Neural progenitor cell (in vitro differentiated cells): ENCODE results near the gene ATP8B4.

Experiments
- CTCF ChIP-seq: fragments of 200-600 bp; sonication (generic); IDR thresholded peaks from 2 replicates; pipeline ENCODE4 v1.5.1; 2017; ENCODE audit warnings: antibody characterized with exemption, mild to moderate bottlenecking
- EZH2 ChIP-seq: fragments of 200-600 bp; sonication (generic); IDR thresholded peaks from 2 replicates; pipeline ENCODE4 v1.6.1; 2017; ENCODE audit warnings: antibody characterized with exemption, mild to moderate bottlenecking, moderate library complexity
- EZH2phosphoT487 ChIP-seq: fragments of 200-600 bp; sonication (generic); IDR thresholded peaks from 2 replicates; pipeline ENCODE4 v1.6.1; 2017; ENCODE audit warnings: antibody characterized with exemption

GRCh38 chr15:50066666-50067065, 52.4 kb downstream of the ATP8B4 start:
- no peak for TF ChIP-seq EZH2
- no peak for TF ChIP-seq CTCF
- no peak for TF ChIP-seq EZH2phosphoT487
